ENCODE data around the gene PPFIBP2. TPM values are rescaled to one million over a fixed set of nuclear protein-coding genes. Genes with fewer than 3 reads are reported as not detected.

PPFIBP2 gene
- total RNA-seq, 4 donors from 2014 or later = 64.3 to 91.9 (median 71.6) TPM

- 61 to 66% methylated on average over 2 of the region's 2 CpGs for WGBS, 2 donors
- intact Hi-C loops (cut with DNase I) = no loop called here
- peak overlapping the region in 2 of 3 donors; percentile 67 to 86 for H3K27ac ChIP-seq
These were observed 27.6 kb upstream of the PPFIBP2 start for GRCh38 chr11:7486098-7486780.

GRCh38 chr11:7486781-7487140 is 27.0 kb upstream of the PPFIBP2 start:
- 47 to 64% methylated on average over 6 of the region's 6 CpGs for WGBS, 2 donors
- TF ChIP-seq CTCF (IDR thresholded peaks at IDR 0.05) (no peak), POLR2A (IDR thresholded peaks at IDR 0.05) (no peak)
- Histone ChIP-seq H3K36me3 (no peaks in the 10 kb centered on the region), H3K9me3 (no peaks in the 10 kb centered on the region), H3K4me1 (peaks cover 19 to 28% of the 10 kb centered on the region in 2 donors), H3K4me3 (replicated peaks in 1 of 3) (no peak overlapping the region), H3K27me3 (no peaks in the 10 kb centered on the region), H3K27ac (no peak overlapping the region)
- DNase-seq = peak; percentile 14 to 16
- intact Hi-C loops (cut with DNase I) = no loop called here

More at GRCh38 chr11:7486098-7486780, 27.6 kb upstream of the PPFIBP2 start:
- H3K9me3 ChIP-seq = no peaks in the 10 kb centered on the region
- no peaks in the 10 kb centered on the region for H3K36me3 ChIP-seq
- H3K27me3 ChIP-seq = no peaks in the 10 kb centered on the region
- peaks cover 19 to 28% of the 10 kb centered on the region in 2 donors for H3K4me1 ChIP-seq
- no peak for DNase-seq
- TF ChIP-seq CTCF (IDR thresholded peaks at IDR 0.05) = no peak
- TF ChIP-seq POLR2A (IDR thresholded peaks at IDR 0.05) = no peak
- no peak overlapping the region for H3K4me3 ChIP-seq (replicated peaks in 1 of 3)

- Histone ChIP-seq H3K9me3 (no peaks in the 10 kb centered on the region), H3K27ac (no peak overlapping the region), H3K4me3 (replicated peaks in 1 of 3) (no peak overlapping the region), H3K4me1 (peaks cover 19 to 28% of the 10 kb centered on the region in 2 donors), H3K36me3 (no peaks in the 10 kb centered on the region), H3K27me3 (no peaks in the 10 kb centered on the region)
- intact Hi-C loops (cut with DNase I) = no loop called here
- DNase-seq = no peak
- WGBS, 2 donors = 65 to 71% methylated on average over 2 of the region's 2 CpGs
- TF ChIP-seq POLR2A (IDR thresholded peaks at IDR 0.05) (no peak), CTCF (IDR thresholded peaks at IDR 0.05) (no peak)
These were observed 26.4 kb upstream of the PPFIBP2 start for GRCh38 chr11:7487360-7487759.

- no peak overlapping the region for H3K27ac ChIP-seq
- peaks cover 19 to 23% of the 10 kb centered on the region in 2 donors for H3K4me1 ChIP-seq
- WGBS, 2 donors = 36 to 89% methylated on average over 1 of the region's 1 CpG
- H3K36me3 ChIP-seq = no peaks in the 10 kb centered on the region
- H3K27me3 ChIP-seq = no peaks in the 10 kb centered on the region
- no peak overlapping the region for H3K4me3 ChIP-seq (replicated peaks in 1 of 3)
- DNase-seq = no peak
- H3K9me3 ChIP-seq = no peaks in the 10 kb centered on the region
- intact Hi-C loops (cut with DNase I) = no loop called here
- TF ChIP-seq CTCF (IDR thresholded peaks at IDR 0.05) (no peak), POLR2A (IDR thresholded peaks at IDR 0.05) (no peak)
These were observed 25.1 kb upstream of the PPFIBP2 start for GRCh38 chr11:7488681-7489080.

GRCh38 chr11:7489376-7489775 is 24.4 kb upstream of the PPFIBP2 start:
- TF ChIP-seq POLR2A (IDR thresholded peaks at IDR 0.05) = no peak
- no peak for TF ChIP-seq CTCF (IDR thresholded peaks at IDR 0.05)
- no peak overlapping the region for H3K4me3 ChIP-seq (replicated peaks in 1 of 3)
- no peak overlapping the region for H3K27ac ChIP-seq
- no peaks in the 10 kb centered on the region for H3K27me3 ChIP-seq
- H3K36me3 ChIP-seq = no peaks in the 10 kb centered on the region
- peaks cover 13 to 16% of the 10 kb centered on the region in 2 donors for H3K4me1 ChIP-seq
- intact Hi-C loops (cut with DNase I) = no loop called here
- DNase-seq = no peak
- no peaks in the 10 kb centered on the region for H3K9me3 ChIP-seq
- WGBS, 2 donors = 95 to 99% methylated on average over 2 of the region's 2 CpGs

Measured in thyroid gland (tissue), 4 donors.